Heart left ventricle (tissue), 16 donors: ENCODE data around the gene CCM2L. TPM values are rescaled to one million over a fixed set of nuclear protein-coding genes. Genes with fewer than 3 reads are reported as not detected.
A peak's percentile ranks its signal among the peaks of the same experiment; 100 is the strongest.

Source experiments
- ATAC-seq, 4 donors: fragments of 200-7000 bp; cut with Tn5 transposase; one replicate each; pipeline ENCODE4 v1.9.1; 2020 to 2022; ENCODE audit warnings: moderate library complexity in 4 of 4, mild to moderate bottlenecking in 3 of 4, moderate number of reproducible peaks in 1 of 4
- DNase-seq, 5 donors: peaks; one replicate each; pipeline ENCODE4 v3.0.0-alpha.2; 2020
- H3K27ac ChIP-seq, 12 donors: fragments of 200-600 bp; sonication (generic) in 4 of 12; one replicate each; pipeline versions ENCODE4 v1.5.0 to v1.8.0; 2016 to 2022; ENCODE audit warnings: mild to moderate bottlenecking in 2 of 12
- H3K27me3 ChIP-seq, 9 donors: fragments of 200-600 bp; sonication (generic) in 2 of 9; one replicate each; pipeline versions ENCODE4 v1.5.1 to v1.8.0; 2016 to 2022; ENCODE audit warnings: mild to moderate bottlenecking in 3 of 9
- H3K36me3 ChIP-seq, 9 donors: fragments of 200-600 bp; sonication (generic) in 2 of 9; one replicate each; pipeline versions ENCODE4 v1.5.0 to v1.8.0; 2018 to 2022; ENCODE audit warnings: mild to moderate bottlenecking in 2 of 9
- H3K4me1 ChIP-seq, 12 donors: fragments of 200-600 bp; sonication (generic) in 4 of 12; one replicate each; pipeline versions ENCODE4 v1.5.0 to v1.8.0; 2016 to 2022; ENCODE audit warnings: mild to moderate bottlenecking in 3 of 12
- H3K4me3 ChIP-seq, 12 donors: fragments of 200-600 bp; sonication (generic) in 4 of 12; one replicate each; pipeline versions ENCODE4 v1.5.0 to v1.8.0; 2017 to 2022; ENCODE audit warnings: mild to moderate bottlenecking in 9 of 12, moderate library complexity in 4 of 12
- H3K9me3 ChIP-seq, 12 donors: fragments of 200-600 bp; sonication (generic) in 4 of 12; one replicate each; pipeline versions ENCODE4 v1.5.0 to v1.8.0; 2016 to 2022; ENCODE audit warnings: mild to moderate bottlenecking in 1 of 12
- POLR2A ChIP-seq, 2 donors: fragments of 450-650 bp; IDR thresholded peaks; one replicate each; pipeline ENCODE4 v1.6.1; 2017; ENCODE audit warnings: antibody characterized with exemption in 2 of 2, mild to moderate bottlenecking in 2 of 2, moderate library complexity in 2 of 2
- WGBS, 4 donors: extraction: QIAGEN DNeasy Blood & Tissue Kit in 2 of 4; methylation state at CpG; one replicate each; pipeline versions ENCODE4 v1.1.5 to v1.1.7; 2013 to 2018; 5-methylcytosine and 5-hydroxymethylcytosine counted together
- intact Hi-C, 10 donors: fragments of 100-400 bp; cut with DNase I; formaldehyde crosslinking; loops; one replicate each; pipeline versions ENCODE4 v1.11.1 to v1.14.2; 2022
- polyA plus RNA-seq, 2 donors: library from polyadenylated mRNA; stranded (reverse); fragments of 200-250 nt; gene quantifications; one replicate each; pipeline ENCODE4 v1.2.3, GENCODE V29; 2013
- total RNA-seq, 9 donors: library from RNA; depleted of rRNA in 2 of 9; stranded (reverse); fragments of >200 nt in 2 of 9; fragmentation: NEBNext Ultra II Directional in 3 of 9; extraction: Animal tissue kit (Norgen Biotek cat#: 25700) in 3 of 9; gene quantifications; one replicate each; pipeline versions ENCODE4 v1.1.0 to v1.2.4, GENCODE V29; 2016 to 2023
- TF ChIP-seq, protein P1 (sequence below), 12 donors: fragments of 200-600 bp; sonication (generic) in 4 of 12; IDR thresholded peaks; one replicate each; pipeline versions ENCODE4 v1.5.0 to v1.8.0; 2018 to 2022; ENCODE audit warnings: antibody characterized with exemption in 12 of 12, mild to moderate bottlenecking in 5 of 12
- donor health status: ischemic (EF 13 %, LVEDD 7.1; RV severe dilation, severe dysfunction).
- donor health status: healthy with polysubstance abuse.
- donor health status: DM: no; HTN: yes; CAD: no.
- donor health status: DM: no; HTN: no; CAD: no.
- donor health status: ischemic (EF 25% LVEDD 6.9; RV normal size, moderate dysfunction).
- donor health status: ischemic (EF 25% LVEDD 5.7; RV mildly dilated, moderate dysfunction).
- donor health status: healthy.
- donor health status: DM: yes; HTN: yes; CAD: no.
- donor health status: ischemic (EF 35%, LVEDD 5.7; RV mildly dilated, moderate dysfunction).
- donor health status: nonischemic (EF 11% LVEDD 7.7; RV severe dilation, severe dysfunction).
- donor health status: DM: yes; HTN: yes; CAD: no.
- donor health status: PGD.
- donor health status: ischemic (EF 29% LVEDD 5.4; RV normal size, mild dysfunction).
- donor health status: nonischemic (EF 23%, LVEDD 6.1; RV moderate dilation, normal function).

CCM2L gene
- total and polyA plus RNA-seq, 11 donors: 3.4 to 14.8 (median 9.6) TPM

DNA sequence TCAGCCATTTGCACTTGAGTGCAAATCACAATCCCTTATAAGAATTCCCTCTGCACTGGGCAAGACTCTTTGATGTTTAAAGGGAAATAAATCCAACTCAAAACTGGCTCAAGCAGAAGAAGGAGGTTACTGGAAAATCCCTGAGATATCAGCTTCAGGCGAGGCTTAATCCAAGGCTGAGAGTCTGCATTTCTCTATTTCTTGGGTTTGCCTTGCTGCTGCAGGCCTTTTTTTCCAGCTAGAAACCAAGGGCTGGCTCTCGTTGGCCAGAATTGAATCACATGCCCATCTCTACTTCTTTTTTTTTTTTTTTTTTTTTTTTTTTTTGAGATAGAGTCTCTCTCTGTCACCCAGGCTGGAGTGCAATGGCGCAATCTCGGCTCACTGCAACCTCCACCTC is 53.5 kb downstream of the CCM2L start:
- DNase-seq (no peak), ATAC-seq (peak in 2 of 4 donors; percentile 36 to 52)
- peak overlapping the region in 3 of 12 donors; percentile 21 to 92 (median 30) for H3K27ac ChIP-seq
- H3K4me3 ChIP-seq: peak overlapping the region in 1 of 12 donors; percentile 39
- no peaks in the 10 kb centered on the region for H3K9me3 ChIP-seq
- peaks cover 0 to 19% (median 4%) of the 10 kb centered on the region in 9 donors for H3K27me3 ChIP-seq
- intact Hi-C loops: no loop called here
- TF ChIP-seq, protein P1, sequence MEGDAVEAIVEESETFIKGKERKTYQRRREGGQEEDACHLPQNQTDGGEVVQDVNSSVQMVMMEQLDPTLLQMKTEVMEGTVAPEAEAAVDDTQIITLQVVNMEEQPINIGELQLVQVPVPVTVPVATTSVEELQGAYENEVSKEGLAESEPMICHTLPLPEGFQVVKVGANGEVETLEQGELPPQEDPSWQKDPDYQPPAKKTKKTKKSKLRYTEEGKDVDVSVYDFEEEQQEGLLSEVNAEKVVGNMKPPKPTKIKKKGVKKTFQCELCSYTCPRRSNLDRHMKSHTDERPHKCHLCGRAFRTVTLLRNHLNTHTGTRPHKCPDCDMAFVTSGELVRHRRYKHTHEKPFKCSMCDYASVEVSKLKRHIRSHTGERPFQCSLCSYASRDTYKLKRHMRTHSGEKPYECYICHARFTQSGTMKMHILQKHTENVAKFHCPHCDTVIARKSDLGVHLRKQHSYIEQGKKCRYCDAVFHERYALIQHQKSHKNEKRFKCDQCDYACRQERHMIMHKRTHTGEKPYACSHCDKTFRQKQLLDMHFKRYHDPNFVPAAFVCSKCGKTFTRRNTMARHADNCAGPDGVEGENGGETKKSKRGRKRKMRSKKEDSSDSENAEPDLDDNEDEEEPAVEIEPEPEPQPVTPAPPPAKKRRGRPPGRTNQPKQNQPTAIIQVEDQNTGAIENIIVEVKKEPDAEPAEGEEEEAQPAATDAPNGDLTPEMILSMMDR (IDR thresholded peaks at IDR 0.05): no peak
- TF ChIP-seq POLR2A (IDR thresholded peaks at IDR 0.05): no peak
- WGBS, 4 donors: 53 to 79% (median 72%) methylated on average over 4 of the region's 4 CpGs
- peaks cover 0 to 64% (median 0%) of the 10 kb centered on the region in 12 donors for H3K4me1 ChIP-seq
- no peaks in the 10 kb centered on the region for H3K36me3 ChIP-seq

DNA sequence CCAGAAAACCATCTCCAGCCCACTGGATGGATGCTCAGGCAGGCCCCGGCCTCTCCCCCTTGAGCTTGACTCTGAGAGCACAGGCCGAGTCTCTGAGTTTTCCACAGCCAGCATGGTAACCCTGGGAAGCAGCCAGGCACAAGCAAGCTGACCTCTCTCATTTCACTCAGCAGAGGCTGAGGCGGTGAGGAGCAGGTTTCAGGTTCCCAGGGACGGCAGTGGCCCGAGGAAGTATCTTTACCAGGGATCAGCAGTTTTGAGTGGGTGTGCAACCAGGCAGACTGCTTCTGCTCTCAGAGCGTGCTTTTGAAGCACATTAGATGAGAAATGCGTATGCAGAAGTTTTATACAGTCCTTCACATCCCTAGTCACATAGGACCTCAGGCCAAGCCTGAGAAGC is 54.4 kb downstream of the CCM2L start:
- WGBS, 4 donors: 64 to 76% (median 73%) methylated on average over 7 of the region's 7 CpGs
- peaks cover 0 to 19% (median 3%) of the 10 kb centered on the region in 9 donors for H3K27me3 ChIP-seq
- H3K4me1 ChIP-seq: peaks cover 0 to 69% (median 0%) of the 10 kb centered on the region in 12 donors
- H3K36me3 ChIP-seq: no peaks in the 10 kb centered on the region
- peak overlapping the region in 1 of 12 donors; percentile 92 for H3K27ac ChIP-seq
- H3K9me3 ChIP-seq: no peaks in the 10 kb centered on the region
- intact Hi-C loops: no loop called here
- ATAC-seq (no peak), DNase-seq (no peak)
- H3K4me3 ChIP-seq: no peak overlapping the region
- TF ChIP-seq, protein P1 (IDR thresholded peaks at IDR 0.05): no peak
- TF ChIP-seq POLR2A (IDR thresholded peaks at IDR 0.05): no peak

DNA sequence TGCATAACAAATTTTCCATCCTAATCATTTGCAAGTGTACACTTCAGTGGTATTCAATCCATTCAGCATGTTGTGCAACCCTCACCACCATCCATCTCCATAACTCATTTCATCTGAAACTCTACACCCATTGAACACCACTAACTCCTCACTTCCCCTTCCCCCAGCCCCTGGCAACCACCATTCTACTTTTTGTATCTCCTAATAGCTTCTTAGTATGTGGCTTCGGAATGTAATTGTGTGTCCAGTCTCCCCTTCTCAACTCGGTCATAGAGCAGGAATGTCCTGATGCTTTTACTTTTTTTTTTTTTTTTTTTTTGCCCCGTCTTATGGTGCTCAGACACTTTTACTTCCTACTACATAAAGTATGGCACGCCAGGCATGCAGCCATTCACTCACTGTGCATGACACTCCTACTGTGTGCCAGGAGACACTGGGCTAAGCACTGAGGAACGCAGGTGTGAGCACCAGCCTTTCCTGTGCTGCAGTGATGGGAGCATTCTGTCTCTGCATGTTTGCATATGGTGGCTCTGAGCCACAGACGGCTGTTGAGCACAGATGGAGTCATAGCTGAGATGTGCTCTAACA is 57.1 kb downstream of the CCM2L start:
- H3K4me3 ChIP-seq: no peak overlapping the region
- 60 to 72% (median 66%) methylated on average over 6 of the region's 6 CpGs for WGBS, 4 donors
- no peaks in the 10 kb centered on the region for H3K9me3 ChIP-seq
- peaks cover 0 to 7% (median 0%) of the 10 kb centered on the region in 9 donors for H3K36me3 ChIP-seq
- peaks cover 0 to 11% (median 0%) of the 10 kb centered on the region in 9 donors for H3K27me3 ChIP-seq
- ATAC-seq: no peak
- no peak for DNase-seq
- H3K4me1 ChIP-seq: peaks cover 0 to 74% (median 0%) of the 10 kb centered on the region in 12 donors
- intact Hi-C loops: no loop called here
- H3K27ac ChIP-seq: peak overlapping the region in 1 of 12 donors; percentile 92
- TF ChIP-seq, protein P1 (IDR thresholded peaks at IDR 0.05): no peak
- TF ChIP-seq POLR2A (IDR thresholded peaks at IDR 0.05): no peak

DNA sequence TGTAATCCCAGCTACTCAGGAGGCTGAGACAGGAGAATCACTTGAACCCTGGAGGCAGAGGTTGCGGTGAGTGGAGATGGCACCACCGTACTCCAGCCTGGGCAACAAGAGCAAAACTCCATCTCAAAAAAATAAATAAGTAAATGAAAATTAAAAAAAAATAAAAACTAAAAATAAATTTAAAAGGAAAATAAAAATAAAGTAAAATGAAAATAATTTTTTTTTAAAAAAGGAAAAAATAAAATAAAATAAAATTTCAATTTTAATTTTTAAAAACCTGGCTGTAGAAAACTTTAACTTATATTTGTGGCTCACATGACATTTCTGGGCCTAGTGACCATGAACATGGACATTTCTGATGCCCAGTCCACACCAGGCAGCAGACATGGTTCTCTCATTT is 57.9 kb downstream of the CCM2L start:
- DNase-seq (no peak), ATAC-seq (no peak)
- H3K27ac ChIP-seq: peak overlapping the region in 1 of 12 donors; percentile 92
- H3K4me3 ChIP-seq: no peak overlapping the region
- TF ChIP-seq, protein P1 (IDR thresholded peaks at IDR 0.05): no peak
- no peak for TF ChIP-seq POLR2A (IDR thresholded peaks at IDR 0.05)
- WGBS, 4 donors: 47 to 99% (median 97%) methylated on average over 2 of the region's 2 CpGs
- peaks cover 0 to 69% (median 0%) of the 10 kb centered on the region in 12 donors for H3K4me1 ChIP-seq
- intact Hi-C loops: no loop called here
- H3K27me3 ChIP-seq: peaks cover 0 to 4% (median 0%) of the 10 kb centered on the region in 9 donors
- H3K9me3 ChIP-seq: no peaks in the 10 kb centered on the region
- peaks cover 0 to 14% (median 0%) of the 10 kb centered on the region in 9 donors for H3K36me3 ChIP-seq
